Measurements from ENCODE around the gene ESR1. TPM values are rescaled to one million over a fixed set of nuclear protein-coding genes. Genes with fewer than 3 reads are reported as not detected.

The ESR1 gene
- polyA plus RNA-seq, 3 donors, result 0.12 to 0.24 (median 0.23) TPM

DNA sequence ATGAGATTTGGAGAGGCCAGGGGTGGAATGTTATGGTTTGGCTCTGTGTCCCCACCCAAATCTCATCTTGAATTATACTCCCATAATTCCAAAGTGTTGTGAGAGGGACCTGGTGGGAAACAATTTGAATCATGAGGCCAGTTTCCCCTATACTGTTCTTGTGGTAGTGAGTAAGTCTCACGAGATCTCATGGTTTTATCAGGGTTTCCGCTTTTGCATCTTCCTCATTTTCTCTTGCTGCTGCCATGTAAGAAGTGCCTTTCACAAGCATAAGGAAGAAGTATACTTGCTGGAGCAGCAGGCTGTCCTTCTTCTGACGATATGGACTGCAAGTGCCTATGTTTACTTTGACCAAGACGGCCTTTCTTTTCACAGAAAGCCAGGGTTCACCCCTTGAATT is 270.5 kb downstream of the ESR1 start:
- Histone ChIP-seq H3K36me3 (replicated peaks in 1 of 2; ENCODE audit: control insufficient read depth in 1 of 2, insufficient read depth in 2 of 2, low read length in 2 of 2) (no peaks in the 10 kb centered on the region), H3K27me3 (ENCODE audit: control insufficient read depth in 2 of 2, insufficient read depth in 2 of 2, low read length in 2 of 2) (no peaks in the 10 kb centered on the region), H3K27ac (ENCODE audit: low read depth in 1 of 2, low read length in 2 of 2) (no peak overlapping the region), H3K9ac (ENCODE audit: insufficient read depth, low read length, poor library complexity, severe bottlenecking) (no peak overlapping the region), H3K4me1 (ENCODE audit: control insufficient read depth in 1 of 2, insufficient read depth in 2 of 2, low read length in 2 of 2) (no peaks in the 10 kb centered on the region), H3K9me3 (replicated peaks in 1 of 2; ENCODE audit: control insufficient read depth in 1 of 2, insufficient read depth in 1 of 2, low read length in 2 of 2) (peaks cover 15% of the 10 kb centered on the region in 2 donors), H3K4me2 (replicated peaks; ENCODE audit: extremely low read depth, low read length, poor library complexity, severe bottlenecking) (no peak overlapping the region), H3K4me3 (replicated peaks in 1 of 3; ENCODE audit: low read depth in 2 of 3, low read length in 3 of 3) (no peak overlapping the region), H4K20me1 (ENCODE audit: insufficient read depth, low read length) (no peaks in the 10 kb centered on the region), H2AFZ (ENCODE audit: insufficient read depth, low read depth, low read length, poor library complexity, severe bottlenecking) (no peak overlapping the region), H3K79me2 (ENCODE audit: insufficient read depth, low read length) (no peaks in the 10 kb centered on the region)
- Mint-ChIP-seq H3K36me3 (no peaks in the 10 kb centered on the region), H3K4me1 (no peaks in the 10 kb centered on the region), H3K27ac (no peak overlapping the region), H3K9me3 (peaks cover 19 to 50% (median 36%) of the 10 kb centered on the region in 7 donors), H3K27me3 (ENCODE audit: low read depth in 3 of 3) (peaks cover 0 to 4% (median 0%) of the 10 kb centered on the region in 3 donors), H3K4me3 (no peak overlapping the region)
- DNase-seq, result no peak
- intact Hi-C loops (cut with micrococcal nuclease), result no loop called here
- no CpG with 5 or more reads among the region's 4 CpGs for WGBS (ENCODE audit: insufficient coverage)
- no peak for TF ChIP-seq CTCF (IDR thresholded peaks at IDR 0.05)

DNA sequence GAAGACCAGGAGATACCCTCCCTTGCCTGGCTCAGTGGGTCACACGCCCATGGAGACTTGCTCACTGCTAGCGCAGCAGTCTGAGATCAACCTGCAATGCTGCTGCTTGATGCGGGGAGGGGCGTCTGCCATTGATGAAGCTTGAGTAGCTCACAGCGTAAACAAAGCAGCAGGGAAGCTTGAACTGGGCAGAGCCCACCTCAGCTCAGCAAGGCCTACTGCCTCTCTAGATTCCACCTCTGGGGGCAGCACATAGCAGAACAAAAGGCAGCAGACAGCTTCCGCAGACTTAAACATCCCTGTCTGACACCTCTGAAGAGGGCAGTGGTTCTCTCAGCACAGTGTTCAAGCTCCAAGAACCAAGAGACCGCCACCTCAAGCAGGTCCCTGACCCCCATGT is 271.3 kb downstream of the ESR1 start:
- DNase-seq, result no peak
- Histone ChIP-seq H3K9ac (ENCODE audit: insufficient read depth, low read length, poor library complexity, severe bottlenecking) (no peak overlapping the region), H3K27ac (ENCODE audit: low read depth in 1 of 2, low read length in 2 of 2) (no peak overlapping the region), H3K79me2 (ENCODE audit: insufficient read depth, low read length) (no peaks in the 10 kb centered on the region), H3K4me1 (ENCODE audit: control insufficient read depth in 1 of 2, insufficient read depth in 2 of 2, low read length in 2 of 2) (no peaks in the 10 kb centered on the region), H3K4me3 (replicated peaks in 1 of 3; ENCODE audit: low read depth in 2 of 3, low read length in 3 of 3) (no peak overlapping the region), H4K20me1 (ENCODE audit: insufficient read depth, low read length) (no peaks in the 10 kb centered on the region), H2AFZ (ENCODE audit: insufficient read depth, low read depth, low read length, poor library complexity, severe bottlenecking) (no peak overlapping the region), H3K9me3 (replicated peaks in 1 of 2; ENCODE audit: control insufficient read depth in 1 of 2, insufficient read depth in 1 of 2, low read length in 2 of 2) (peaks cover 15% of the 10 kb centered on the region in 2 donors), H3K36me3 (replicated peaks in 1 of 2; ENCODE audit: control insufficient read depth in 1 of 2, insufficient read depth in 2 of 2, low read length in 2 of 2) (no peaks in the 10 kb centered on the region), H3K27me3 (ENCODE audit: control insufficient read depth in 2 of 2, insufficient read depth in 2 of 2, low read length in 2 of 2) (no peaks in the 10 kb centered on the region), H3K4me2 (replicated peaks; ENCODE audit: extremely low read depth, low read length, poor library complexity, severe bottlenecking) (no peak overlapping the region)
- H3K4me3 Mint-ChIP-seq, result no peak overlapping the region
- no peaks in the 10 kb centered on the region for H3K4me1 Mint-ChIP-seq
- no peak for TF ChIP-seq CTCF (IDR thresholded peaks at IDR 0.05)
- WGBS (ENCODE audit: insufficient coverage), result 97% methylated on average over 6 of the region's 7 CpGs
- intact Hi-C loops (cut with micrococcal nuclease), result no loop called here
- H3K9me3 Mint-ChIP-seq, result peaks cover 19 to 52% (median 34%) of the 10 kb centered on the region in 7 donors
- peaks cover 0 to 5% (median 0%) of the 10 kb centered on the region in 3 donors for H3K27me3 Mint-ChIP-seq (ENCODE audit: low read depth in 3 of 3)
- no peaks in the 10 kb centered on the region for H3K36me3 Mint-ChIP-seq
- no peak overlapping the region for H3K27ac Mint-ChIP-seq

Measured in CD14-positive monocyte (primary cell).